Measurements from ENCODE around the gene LRMDA.

GRCh38 chr10:75862935-75863334 is 431.5 kb downstream of the LRMDA start:
- TF ChIP-seq ZNF274 (IDR thresholded peaks at IDR 0.05; ENCODE audit: insufficient read depth, insufficient read length) = no peak
- no peak for TF ChIP-seq TCF7 (IDR thresholded peaks at IDR 0.05; ENCODE audit: borderline replicate concordance)
- TF ChIP-seq PAX5 (IDR thresholded peaks at IDR 0.05; ENCODE audit: borderline replicate concordance, low read depth, low read length) = no peak
- TF ChIP-seq RAD21 (IDR thresholded peaks at IDR 0.05; ENCODE audit: insufficient read depth, low read depth, low read length) = no peak
- no peak for TF ChIP-seq REST (IDR thresholded peaks at IDR 0.05; ENCODE audit: low read depth, low read length)
- TF ChIP-seq NR2C2 (IDR thresholded peaks at IDR 0.05; ENCODE audit: borderline replicate concordance, control insufficient read depth, insufficient read length, low read depth) = no peak
- TF ChIP-seq NR2C1 (IDR thresholded peaks at IDR 0.05) = no peak

All from GM12878 (cell line).